Stimulated activated naive CD8-positive, alpha-beta T cell treated with anti-CD3 and anti-CD28 coated beads, Interleukin-15, Interleukin-2, amounts not matched to agents 100 ng/mL and 50 ng/mL, for 24 hours (primary cell): ENCODE measurements around the gene ADAM8.

Experiments
- H3K27ac Mint-ChIP-seq: one replicate; pipeline ENCODE4 v1.8.0; 2021; ENCODE audit warnings: mild to moderate bottlenecking, mixed read lengths
- H3K27me3 Mint-ChIP-seq: one replicate; pipeline ENCODE4 v1.8.0; 2021; ENCODE audit warnings: mixed read lengths
- H3K36me3 Mint-ChIP-seq: one replicate; pipeline ENCODE4 v1.8.0; 2021; ENCODE audit warnings: low read depth, mixed read lengths
- H3K4me1 Mint-ChIP-seq: one replicate; pipeline ENCODE4 v1.8.0; 2021; ENCODE audit warnings: low read depth, mixed read lengths
- H3K4me3 Mint-ChIP-seq: one replicate; pipeline ENCODE4 v1.8.0; 2021; ENCODE audit warnings: mild to moderate bottlenecking, mixed read lengths
- H3K9me3 Mint-ChIP-seq: one replicate; pipeline ENCODE4 v1.8.0; 2021; ENCODE audit warnings: mixed read lengths

ADAM8 gene

DNA sequence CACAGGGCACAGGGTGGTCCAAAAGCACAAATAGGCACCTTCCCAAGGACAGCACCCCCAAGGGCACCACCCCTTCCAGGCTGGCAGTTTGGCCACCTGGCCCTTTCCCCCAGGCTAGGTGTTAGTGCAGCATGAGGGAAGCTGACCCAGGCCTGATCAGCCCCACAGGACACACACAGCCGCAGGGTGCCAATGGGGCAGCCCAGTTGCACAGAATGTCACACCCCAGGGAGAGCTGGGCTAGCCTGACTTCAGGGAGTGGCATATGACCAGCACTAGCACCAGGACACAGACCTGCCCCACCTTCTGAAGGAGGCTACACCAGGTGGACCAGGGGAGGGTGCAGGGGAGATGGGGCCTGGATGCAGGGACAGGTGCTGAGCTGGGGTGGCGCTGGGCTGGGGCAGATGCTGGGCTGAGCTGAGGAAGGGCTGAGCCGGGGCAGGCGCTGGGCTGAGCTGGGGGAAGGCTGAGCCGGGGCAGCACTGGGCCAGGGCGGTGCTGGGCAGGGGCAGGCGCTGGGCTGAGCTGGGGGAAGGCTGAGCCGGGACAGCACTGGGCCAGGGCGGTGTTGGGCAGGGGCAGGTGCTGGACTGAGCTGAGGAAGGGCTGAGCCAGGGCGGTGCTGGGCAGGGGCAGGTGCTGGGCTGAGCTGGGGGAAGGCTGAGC is 3.9 kb upstream of the ADAM8 start:
- Mint-ChIP-seq H3K9me3 (no peaks in the 10 kb centered on the region), H3K36me3 (peaks cover 27% of the 10 kb centered on the region), H3K4me3 (no peak overlapping the region), H3K4me1 (peaks cover 33% of the 10 kb centered on the region), H3K27ac (no peak overlapping the region), H3K27me3 (no peaks in the 10 kb centered on the region)

DNA sequence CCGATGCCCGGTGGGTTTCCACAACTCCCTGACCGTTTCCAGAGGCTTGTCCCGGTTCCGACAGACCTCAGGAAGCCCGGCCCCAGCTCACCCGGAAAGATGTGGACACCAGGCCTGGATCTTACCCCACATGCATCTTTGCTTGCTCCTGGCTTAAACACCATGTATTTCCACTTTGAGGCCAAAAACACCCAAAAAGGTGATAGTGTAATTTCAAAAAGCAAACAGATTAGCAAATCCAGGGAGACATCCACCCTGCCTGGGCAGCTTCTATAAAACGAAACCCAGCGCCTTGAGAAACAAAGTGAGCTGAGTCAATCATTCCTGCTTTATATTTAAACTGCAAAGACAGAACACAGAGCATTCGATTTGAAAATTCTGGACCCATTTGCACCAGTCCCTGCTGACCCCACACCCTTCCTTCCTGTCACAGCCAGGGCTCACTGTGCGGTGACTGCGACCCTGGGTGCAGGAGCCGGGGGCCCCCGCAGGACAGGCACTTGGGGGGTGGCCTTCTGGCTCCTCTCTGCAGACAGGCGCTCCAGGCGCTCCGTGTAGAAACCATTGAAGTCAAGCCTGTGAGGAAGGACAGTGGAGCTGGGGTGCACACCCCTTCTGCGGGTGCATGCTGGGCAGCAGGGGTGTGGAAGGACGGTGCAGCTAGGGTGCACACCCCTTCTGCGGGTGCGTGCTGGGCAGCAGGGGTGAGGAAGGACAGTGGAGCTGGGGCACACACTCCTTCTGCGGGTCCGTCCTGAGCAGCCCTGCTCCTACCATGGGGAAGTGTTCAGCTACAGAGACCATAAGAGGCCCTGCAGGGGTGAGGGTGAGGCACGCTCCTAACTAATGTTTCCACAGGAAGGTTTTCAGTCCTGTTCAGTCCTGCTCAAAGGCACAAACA is 2.9 kb upstream of the ADAM8 start:
- peaks cover 34% of the 10 kb centered on the region for H3K4me1 Mint-ChIP-seq
- H3K27ac Mint-ChIP-seq, result no peak overlapping the region
- no peaks in the 10 kb centered on the region for H3K27me3 Mint-ChIP-seq
- no peak overlapping the region for H3K4me3 Mint-ChIP-seq
- H3K9me3 Mint-ChIP-seq, result no peaks in the 10 kb centered on the region
- peaks cover 20% of the 10 kb centered on the region for H3K36me3 Mint-ChIP-seq

DNA sequence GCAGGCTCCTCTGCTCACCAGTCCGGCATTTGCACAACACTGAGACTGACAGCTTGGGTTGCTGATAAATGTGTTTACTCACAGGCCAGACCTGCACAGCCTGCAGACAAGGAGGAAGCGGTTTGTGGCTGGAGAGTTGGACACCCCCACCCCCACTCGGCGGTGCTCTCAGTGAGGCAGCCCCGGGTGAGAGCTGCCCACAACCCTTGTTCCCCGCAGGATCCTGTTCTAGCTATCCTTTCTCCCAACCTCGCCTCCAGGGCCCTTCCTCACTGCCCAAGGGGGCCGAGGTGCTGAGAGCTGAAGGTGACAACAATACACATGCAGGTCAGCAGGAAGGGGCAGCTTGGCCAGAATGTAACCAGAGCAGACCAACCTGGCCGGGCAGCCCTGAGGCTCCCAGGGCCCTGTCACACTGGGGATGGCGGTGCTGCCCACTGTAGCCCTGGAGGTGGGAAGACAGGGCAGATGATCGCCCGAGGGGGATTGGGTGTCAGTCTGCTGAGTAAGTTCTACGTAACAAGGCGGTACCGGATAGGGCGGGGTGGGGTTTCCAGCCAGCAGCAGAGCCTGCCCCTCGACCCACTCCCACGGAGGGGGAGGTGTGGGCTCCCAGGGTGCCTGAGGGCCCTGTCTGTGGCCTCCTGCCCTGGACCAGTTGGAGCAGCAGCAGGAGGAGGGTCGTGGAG is 2.1 kb upstream of the ADAM8 start:
- Mint-ChIP-seq H3K4me3 (peak overlapping the region; percentile 66), H3K9me3 (no peaks in the 10 kb centered on the region), H3K27me3 (no peaks in the 10 kb centered on the region), H3K27ac (peak overlapping the region; percentile 38), H3K4me1 (peaks cover 34% of the 10 kb centered on the region), H3K36me3 (peaks cover 13% of the 10 kb centered on the region)

DNA sequence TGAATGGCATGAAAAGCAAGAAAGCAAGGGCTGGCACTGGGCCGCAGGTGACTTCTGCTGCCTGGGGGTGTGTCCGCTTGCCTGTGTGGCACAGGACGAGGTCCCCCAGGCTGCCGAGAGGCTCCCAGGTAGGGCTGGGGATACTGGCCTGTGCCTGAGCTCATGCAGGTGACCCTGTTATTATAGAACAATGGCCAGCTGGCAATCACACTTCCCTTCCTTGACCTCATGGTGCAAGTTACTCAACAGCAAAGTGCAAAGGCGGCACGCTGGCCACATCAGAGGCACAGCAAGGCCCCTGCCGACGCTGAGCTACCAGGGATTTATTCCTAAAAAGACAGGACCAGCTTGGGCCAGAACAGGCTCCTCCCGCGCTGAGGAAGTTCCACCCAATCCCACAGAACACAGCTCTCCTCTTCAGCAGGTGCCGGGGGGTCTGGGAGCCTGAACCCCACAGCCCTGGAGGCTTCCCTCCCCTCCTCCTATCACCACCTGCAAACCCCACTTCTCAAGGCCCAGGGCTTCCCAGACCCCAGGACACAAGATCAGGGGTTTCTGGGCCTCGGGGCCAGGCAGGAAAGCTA is 1.4 kb upstream of the ADAM8 start:
- H3K36me3 Mint-ChIP-seq, result peaks cover 10% of the 10 kb centered on the region
- peaks cover 34% of the 10 kb centered on the region for H3K4me1 Mint-ChIP-seq
- H3K27me3 Mint-ChIP-seq, result no peaks in the 10 kb centered on the region
- peak overlapping the region; percentile 52 for H3K27ac Mint-ChIP-seq
- no peaks in the 10 kb centered on the region for H3K9me3 Mint-ChIP-seq
- H3K4me3 Mint-ChIP-seq, result peak overlapping the region; percentile 66

DNA sequence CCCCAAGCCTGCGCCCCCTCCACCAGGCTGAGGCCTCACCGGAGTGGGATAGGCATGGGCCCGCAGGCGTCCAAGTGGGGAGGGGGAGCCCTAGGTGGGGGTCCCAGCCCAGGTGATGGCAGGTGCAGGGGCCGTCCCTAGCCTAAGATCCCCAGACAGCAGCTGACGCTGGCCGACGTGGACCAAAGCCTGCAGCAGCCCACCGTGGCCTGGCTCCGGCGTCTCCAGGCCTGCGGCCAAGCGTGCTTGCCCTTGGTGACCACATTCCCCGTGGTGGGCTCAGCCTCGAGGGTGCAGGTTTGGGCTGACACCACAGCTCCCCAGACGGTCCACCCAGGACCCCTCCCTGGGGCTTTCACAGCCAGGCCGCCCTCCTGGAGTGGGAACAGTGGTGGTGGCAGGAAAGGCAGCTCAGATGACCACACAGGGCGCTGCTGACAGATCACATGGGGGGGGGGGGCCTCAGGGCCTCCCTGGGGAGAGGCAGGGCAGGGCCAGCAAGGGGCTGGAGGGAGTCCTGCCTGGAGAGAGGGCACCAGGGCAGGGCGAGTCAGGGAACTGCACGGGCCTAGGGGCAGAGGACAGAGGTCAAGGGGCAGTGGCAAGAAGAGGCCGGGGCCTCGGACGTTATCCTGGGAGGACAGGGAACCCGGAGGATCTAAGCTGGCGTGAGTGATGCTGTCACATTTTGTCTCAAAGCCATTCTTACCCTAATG is 767 bp upstream of the ADAM8 start:
- Mint-ChIP-seq H3K4me1 (peaks cover 34% of the 10 kb centered on the region), H3K9me3 (no peaks in the 10 kb centered on the region), H3K4me3 (no peak overlapping the region), H3K27ac (no peak overlapping the region), H3K36me3 (peaks cover 8% of the 10 kb centered on the region), H3K27me3 (no peaks in the 10 kb centered on the region)

DNA sequence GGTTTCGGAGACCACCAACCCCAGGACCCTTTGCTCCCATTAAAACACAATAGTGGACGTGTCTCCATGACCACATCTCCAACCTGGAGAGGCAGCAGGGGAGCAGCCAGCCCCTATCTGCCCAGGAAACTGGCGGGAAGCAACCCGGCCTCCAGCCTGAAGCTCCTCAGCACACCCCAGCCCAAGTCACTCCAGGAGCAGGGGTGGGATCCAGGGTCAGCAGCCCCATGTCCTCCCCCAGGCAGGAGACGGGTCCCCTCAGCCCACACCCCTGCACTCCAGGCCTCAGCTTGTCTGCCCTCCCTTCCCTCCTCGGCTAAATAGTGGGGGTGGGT is 601 bp downstream of the ADAM8 start:
- Mint-ChIP-seq H3K4me1 (peaks cover 34% of the 10 kb centered on the region), H3K27ac (peak overlapping the region; percentile 81), H3K36me3 (no peaks in the 10 kb centered on the region), H3K9me3 (no peaks in the 10 kb centered on the region), H3K27me3 (no peaks in the 10 kb centered on the region), H3K4me3 (peak overlapping the region; percentile 87)

DNA sequence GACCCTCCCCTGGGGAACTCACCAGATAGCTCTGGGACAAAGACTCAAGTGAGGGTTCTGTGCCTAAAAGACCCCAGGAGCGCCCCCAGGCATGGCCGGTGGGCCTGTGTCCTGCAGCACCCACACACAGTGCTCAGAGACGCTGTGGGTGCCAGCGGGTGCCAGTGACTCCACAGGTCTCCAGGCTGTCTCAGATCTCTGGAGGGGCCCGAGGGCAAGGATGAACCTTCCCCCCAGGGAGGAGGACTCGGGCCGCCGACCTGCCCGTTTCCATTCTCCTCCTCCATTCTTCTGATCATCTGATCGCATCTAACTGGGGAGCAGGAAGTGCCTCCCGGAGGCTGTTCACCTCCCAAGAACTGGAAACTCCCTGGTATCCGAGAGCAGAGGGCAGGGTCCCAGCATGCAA is 980 bp downstream of the ADAM8 start:
- H3K4me3 Mint-ChIP-seq, result peak overlapping the region; percentile 87
- H3K4me1 Mint-ChIP-seq, result peaks cover 34% of the 10 kb centered on the region
- no peaks in the 10 kb centered on the region for H3K36me3 Mint-ChIP-seq
- no peaks in the 10 kb centered on the region for H3K27me3 Mint-ChIP-seq
- H3K27ac Mint-ChIP-seq, result peak overlapping the region; percentile 81
- H3K9me3 Mint-ChIP-seq, result no peaks in the 10 kb centered on the region

DNA sequence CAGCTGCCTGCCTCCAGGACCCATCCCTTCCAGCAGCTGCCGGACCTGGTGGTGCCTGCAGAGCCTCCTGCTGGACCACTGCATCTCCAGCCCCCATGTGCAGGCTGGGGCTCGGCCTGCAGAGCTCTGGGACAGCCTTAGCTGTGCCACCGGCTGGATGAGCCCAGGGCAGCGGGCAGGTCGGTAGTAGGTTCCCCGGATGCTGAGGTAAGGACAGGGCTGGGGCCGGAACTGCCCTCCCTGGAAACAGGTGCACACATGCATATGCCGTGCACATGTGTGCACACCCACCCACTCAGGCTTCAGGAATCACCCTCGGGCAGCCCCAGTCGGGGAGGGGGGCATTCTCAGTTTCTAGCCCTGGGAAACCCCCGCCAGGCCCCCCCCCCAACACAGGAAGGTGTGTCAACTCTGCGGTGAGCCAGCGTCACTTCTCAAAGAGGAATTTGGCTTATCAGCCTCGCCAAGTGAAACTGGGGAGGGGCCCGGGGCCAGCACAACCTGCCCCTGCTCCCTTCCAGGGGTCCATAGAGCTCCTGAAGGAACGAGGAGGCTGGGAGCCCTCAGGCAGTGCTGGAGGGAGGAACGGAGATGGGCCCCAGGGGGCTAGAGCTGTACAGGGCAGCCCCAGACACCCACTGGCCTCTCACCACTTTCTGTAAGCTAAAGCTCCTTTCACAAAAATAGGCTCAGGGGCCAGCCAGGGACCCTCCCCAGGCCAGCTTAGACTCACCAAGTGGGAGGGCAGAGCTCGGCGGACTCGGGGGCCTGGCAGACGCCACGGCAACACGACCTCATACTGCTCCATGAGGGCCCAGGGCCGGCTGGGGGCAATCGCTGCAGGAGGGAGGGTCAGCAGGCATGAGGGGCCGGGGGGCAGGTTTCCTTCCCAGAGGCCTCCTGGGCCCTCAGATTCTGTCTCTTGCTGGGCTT is 1.7 kb downstream of the ADAM8 start:
- Mint-ChIP-seq H3K4me3 (peak overlapping the region; percentile 87), H3K27ac (peak overlapping the region; percentile 81), H3K27me3 (no peaks in the 10 kb centered on the region), H3K9me3 (no peaks in the 10 kb centered on the region), H3K36me3 (no peaks in the 10 kb centered on the region), H3K4me1 (peaks cover 32% of the 10 kb centered on the region)

GRCh38 chr10:133273534-133274143 is 3.0 kb downstream of the ADAM8 start:
- H3K27ac Mint-ChIP-seq, result no peak overlapping the region
- H3K4me3 Mint-ChIP-seq, result no peak overlapping the region

DNA sequence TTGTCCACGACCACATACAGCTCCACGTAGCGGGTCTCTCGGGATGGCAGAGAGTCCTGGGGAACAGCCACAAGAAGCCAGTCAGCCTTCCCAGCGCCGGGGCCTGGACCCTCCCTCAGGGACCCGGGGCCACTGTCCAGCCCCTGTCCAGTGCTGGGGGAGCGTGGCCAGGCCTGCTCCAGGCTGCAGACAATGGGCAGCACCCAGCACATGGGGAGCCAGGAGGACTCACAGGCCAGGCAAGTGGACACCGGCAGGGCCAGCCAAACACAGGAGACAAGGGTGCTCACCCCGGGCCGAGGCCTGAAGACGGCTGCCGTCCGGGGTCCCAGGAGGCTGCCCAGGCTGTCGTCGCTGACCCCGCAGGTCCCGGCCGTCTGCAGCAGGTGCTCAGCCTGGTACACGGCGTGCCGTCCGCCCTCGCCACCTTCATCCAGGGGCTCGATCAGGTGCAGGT is 3.7 kb downstream of the ADAM8 start:
- H3K36me3 Mint-ChIP-seq, result no peaks in the 10 kb centered on the region
- H3K4me3 Mint-ChIP-seq, result no peak overlapping the region
- H3K27me3 Mint-ChIP-seq, result no peaks in the 10 kb centered on the region
- no peaks in the 10 kb centered on the region for H3K9me3 Mint-ChIP-seq
- H3K4me1 Mint-ChIP-seq, result peaks cover 14% of the 10 kb centered on the region
- H3K27ac Mint-ChIP-seq, result no peak overlapping the region

More at GRCh38 chr10:133273534-133274143, 3.0 kb downstream of the ADAM8 start:
- Mint-ChIP-seq H3K4me1 (peaks cover 21% of the 10 kb centered on the region), H3K9me3 (no peaks in the 10 kb centered on the region), H3K36me3 (no peaks in the 10 kb centered on the region), H3K27me3 (no peaks in the 10 kb centered on the region)

DNA sequence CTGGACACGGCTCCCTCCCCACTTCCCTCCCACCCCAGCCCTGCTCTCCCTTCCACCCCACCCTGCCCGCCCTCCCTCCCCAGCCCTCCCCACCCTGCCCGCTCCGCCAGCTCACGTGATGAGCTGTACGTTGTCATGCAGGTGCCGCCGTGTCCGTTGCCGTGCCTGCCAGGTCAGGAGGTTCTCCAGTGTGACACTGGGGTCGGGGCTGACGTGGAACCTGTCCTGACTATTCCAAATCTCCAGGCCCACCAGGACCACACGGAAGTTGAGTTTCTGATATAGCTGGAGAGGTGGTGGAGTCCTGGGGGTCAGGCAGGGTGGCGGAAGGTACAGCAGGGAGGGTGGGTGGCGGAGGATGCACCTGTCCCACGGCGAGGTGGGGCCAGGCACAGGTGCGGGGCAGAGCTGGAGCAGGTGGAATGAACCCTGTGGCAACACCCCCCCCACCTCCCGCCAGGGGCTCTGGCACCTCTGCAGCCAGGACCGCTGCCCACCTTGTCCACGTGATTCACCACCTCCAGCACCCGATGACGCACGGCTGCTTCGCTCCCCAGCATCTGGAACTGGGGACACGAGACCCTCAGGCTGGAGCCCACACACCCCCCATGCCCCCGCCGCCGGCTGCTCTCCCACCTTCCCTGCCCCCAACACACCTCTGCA is 4.2 kb downstream of the ADAM8 start:
- Mint-ChIP-seq H3K9me3 (no peaks in the 10 kb centered on the region), H3K4me1 (peaks cover 9% of the 10 kb centered on the region), H3K4me3 (no peak overlapping the region), H3K36me3 (no peaks in the 10 kb centered on the region), H3K27me3 (no peaks in the 10 kb centered on the region), H3K27ac (no peak overlapping the region)

DNA sequence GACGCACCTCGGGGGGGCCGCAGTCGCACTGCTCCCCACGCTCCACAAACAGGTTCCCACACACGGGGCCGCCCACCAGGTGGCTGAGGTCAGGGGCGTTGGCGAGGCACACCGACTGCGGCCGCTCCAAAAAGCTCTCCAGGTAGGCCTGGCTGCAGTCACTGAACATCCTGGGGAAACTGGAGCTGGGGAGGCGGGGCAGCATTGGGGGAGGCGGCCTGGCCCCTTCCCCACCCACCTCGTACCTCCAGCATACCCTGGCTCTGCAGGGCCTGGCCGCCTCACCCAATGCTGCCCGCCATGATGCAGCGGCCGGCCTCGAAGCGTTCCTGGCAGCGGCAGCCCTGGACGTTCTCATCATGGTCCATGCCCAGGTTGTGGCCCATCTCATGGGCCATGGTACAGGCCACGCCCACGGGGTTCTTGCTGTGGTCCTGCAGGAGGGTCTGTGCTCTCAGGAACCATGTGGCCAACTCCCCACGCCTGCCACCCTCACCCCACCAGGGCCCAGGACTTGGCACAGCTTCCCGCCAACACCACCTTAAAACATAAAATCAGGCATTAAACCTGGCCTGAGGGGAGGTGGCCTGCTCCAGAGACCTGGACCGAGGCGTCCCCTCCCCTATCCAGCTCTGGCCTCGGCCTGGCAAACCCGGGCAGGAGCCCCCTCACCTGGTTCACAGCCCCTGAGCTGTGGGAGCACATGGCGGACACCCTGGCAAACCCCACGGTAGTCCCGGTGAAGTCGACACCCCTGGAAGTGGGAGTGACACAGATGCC is 5.0 kb downstream of the ADAM8 start:
- H3K27ac Mint-ChIP-seq, result no peak overlapping the region

More for the DNA sequence above, 5.0 kb downstream of the ADAM8 start:
- Mint-ChIP-seq H3K9me3 (no peaks in the 10 kb centered on the region), H3K36me3 (no peaks in the 10 kb centered on the region), H3K4me1 (peaks cover 9% of the 10 kb centered on the region), H3K27me3 (no peaks in the 10 kb centered on the region), H3K4me3 (no peak overlapping the region)
